ENCODE data around the gene USP12. TPM values are rescaled to one million over a fixed set of nuclear protein-coding genes. Genes with fewer than 3 reads are reported as not detected.

Gene USP12
- polyA plus RNA-seq, 1 experiment, result 4.4 TPM

DNA sequence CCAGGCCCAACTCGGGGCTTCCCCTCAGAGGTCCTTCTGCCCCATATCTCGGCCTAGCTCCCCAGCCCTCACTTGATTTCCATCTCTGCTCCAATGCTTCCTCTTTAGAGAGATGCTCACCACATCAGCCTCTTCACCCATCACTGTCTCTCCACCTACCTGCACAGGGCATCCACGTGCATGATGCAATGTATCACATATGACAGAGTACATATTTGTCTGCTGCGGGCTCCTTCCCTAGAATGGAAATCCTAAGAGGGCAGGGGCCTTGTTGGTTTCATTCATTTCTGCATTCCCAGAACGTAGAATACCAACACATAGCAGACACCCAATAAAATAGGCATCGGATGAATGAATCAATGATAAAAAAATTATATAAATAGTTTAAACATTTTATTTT is 130.3 kb downstream of the USP12 start:
- Histone ChIP-seq H3K4me3 (ENCODE audit: low read depth, low read length) (no peak overlapping the region), H3K27me3 (ENCODE audit: control insufficient read depth, insufficient read depth, low read length) (no peaks in the 10 kb centered on the region), H3K36me3 (ENCODE audit: control insufficient read depth, insufficient read depth, low read length) (no peaks in the 10 kb centered on the region)
- POLR2A ChIA-PET, result no interaction called here
- TF ChIP-seq, protein P1, sequence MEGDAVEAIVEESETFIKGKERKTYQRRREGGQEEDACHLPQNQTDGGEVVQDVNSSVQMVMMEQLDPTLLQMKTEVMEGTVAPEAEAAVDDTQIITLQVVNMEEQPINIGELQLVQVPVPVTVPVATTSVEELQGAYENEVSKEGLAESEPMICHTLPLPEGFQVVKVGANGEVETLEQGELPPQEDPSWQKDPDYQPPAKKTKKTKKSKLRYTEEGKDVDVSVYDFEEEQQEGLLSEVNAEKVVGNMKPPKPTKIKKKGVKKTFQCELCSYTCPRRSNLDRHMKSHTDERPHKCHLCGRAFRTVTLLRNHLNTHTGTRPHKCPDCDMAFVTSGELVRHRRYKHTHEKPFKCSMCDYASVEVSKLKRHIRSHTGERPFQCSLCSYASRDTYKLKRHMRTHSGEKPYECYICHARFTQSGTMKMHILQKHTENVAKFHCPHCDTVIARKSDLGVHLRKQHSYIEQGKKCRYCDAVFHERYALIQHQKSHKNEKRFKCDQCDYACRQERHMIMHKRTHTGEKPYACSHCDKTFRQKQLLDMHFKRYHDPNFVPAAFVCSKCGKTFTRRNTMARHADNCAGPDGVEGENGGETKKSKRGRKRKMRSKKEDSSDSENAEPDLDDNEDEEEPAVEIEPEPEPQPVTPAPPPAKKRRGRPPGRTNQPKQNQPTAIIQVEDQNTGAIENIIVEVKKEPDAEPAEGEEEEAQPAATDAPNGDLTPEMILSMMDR (IDR thresholded peaks at IDR 0.05; ENCODE audit: insufficient read depth, low read depth, low read length), result no peak
- CTCF ChIA-PET, result interaction anchor here (0.9 kb wide), 1 partner anchor 25 kb away, joined by 5 read pairs; no protein-coding TSS in a partner anchor
- no peak for DNase-seq (ENCODE audit: low read depth)

DNA sequence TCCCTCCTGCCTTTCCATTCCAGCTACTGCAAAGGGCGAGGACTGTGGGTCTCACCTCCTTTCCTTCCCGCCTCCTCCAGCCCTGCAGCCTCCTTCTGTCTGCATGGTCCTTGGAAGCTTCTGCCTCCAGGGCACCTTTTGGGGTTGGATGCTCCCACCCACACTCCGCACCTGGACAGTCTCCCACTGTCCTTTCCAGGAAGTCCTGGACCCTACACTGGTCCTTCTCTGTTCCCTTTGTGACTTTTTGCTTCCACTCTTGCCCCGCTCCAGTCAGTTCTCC is 130.8 kb downstream of the USP12 start:
- Histone ChIP-seq H3K27me3 (ENCODE audit: control insufficient read depth, insufficient read depth, low read length) (no peaks in the 10 kb centered on the region), H3K36me3 (ENCODE audit: control insufficient read depth, insufficient read depth, low read length) (no peaks in the 10 kb centered on the region), H3K4me3 (ENCODE audit: low read depth, low read length) (no peak overlapping the region)
- POLR2A ChIA-PET, result interaction anchor here (0.6 kb wide), 1 partner anchor 407 kb away, joined by 4 read pairs; no protein-coding TSS in a partner anchor
- TF ChIP-seq, protein P1 (IDR thresholded peaks at IDR 0.05; ENCODE audit: insufficient read depth, low read depth, low read length), result no peak
- DNase-seq (ENCODE audit: low read depth), result no peak
- CTCF ChIA-PET, result interaction anchor here (0.9 kb wide), 1 partner anchor 24 kb away, joined by 5 read pairs; no protein-coding TSS in a partner anchor

DNA sequence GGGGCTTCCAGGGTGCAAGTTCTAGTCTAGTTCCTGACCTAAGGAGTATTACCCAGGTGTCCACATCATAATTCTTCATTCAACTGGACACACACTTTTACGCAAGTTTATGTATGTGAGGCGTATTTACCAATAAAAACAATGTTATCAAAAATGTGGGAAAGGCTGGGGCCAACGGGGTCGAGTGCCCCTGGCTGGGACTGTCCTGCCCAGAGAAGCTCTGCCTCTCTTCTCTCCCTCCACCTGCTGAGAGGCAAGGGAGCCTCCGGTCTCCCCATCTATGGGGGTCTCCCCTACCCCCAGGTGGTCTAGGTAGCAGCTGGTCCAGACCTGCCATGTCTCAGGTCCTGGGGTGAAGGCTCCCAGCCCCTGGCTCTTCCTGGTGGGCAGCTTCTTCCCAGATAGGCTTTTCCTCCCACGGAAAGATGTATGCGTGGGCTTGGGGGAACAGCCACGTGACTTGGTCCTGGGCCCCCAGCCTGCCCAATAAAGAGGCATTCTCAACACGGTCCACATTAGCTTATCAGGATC is 132.4 kb downstream of the USP12 start:
- POLR2A ChIA-PET, result no interaction called here
- Histone ChIP-seq H3K4me3 (ENCODE audit: low read depth, low read length) (no peak overlapping the region), H3K27me3 (ENCODE audit: control insufficient read depth, insufficient read depth, low read length) (no peaks in the 10 kb centered on the region), H3K36me3 (ENCODE audit: control insufficient read depth, insufficient read depth, low read length) (no peaks in the 10 kb centered on the region)
- DNase-seq (ENCODE audit: low read depth), result no peak
- CTCF ChIA-PET, result interaction anchor here (0.6 to 1.5 kb wide), 4 partner anchors 10 to 233 kb away, joined by 3 read pairs; no protein-coding TSS in a partner anchor
- TF ChIP-seq, protein P1 (IDR thresholded peaks at IDR 0.05; ENCODE audit: insufficient read depth, low read depth, low read length), result no peak

DNA sequence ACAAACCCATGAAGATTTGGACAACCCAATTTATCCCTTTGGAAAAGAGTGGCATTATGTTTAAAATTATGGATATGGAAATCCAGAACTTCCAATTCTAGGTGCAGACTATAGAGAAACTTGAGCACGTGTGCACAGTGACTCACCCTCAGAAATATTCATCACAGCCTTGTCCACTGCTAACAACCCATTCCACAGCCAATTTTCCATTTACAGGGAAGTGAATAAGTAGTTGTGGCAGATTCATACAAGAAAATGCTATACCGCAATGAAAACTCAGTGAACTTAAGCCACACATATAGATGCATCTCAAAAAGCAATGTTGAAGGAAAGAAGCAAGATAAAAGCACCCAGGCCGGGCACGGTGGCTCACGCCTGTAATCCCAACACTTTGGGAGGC is 133.3 kb downstream of the USP12 start:
- no peaks in the 10 kb centered on the region for H3K27me3 ChIP-seq (ENCODE audit: control insufficient read depth, insufficient read depth, low read length)
- TF ChIP-seq, protein P1 (IDR thresholded peaks at IDR 0.05; ENCODE audit: insufficient read depth, low read depth, low read length), result no peak
- ChIA-PET CTCF (interaction anchor here (1.5 kb wide), 1 partner anchor 9 kb away, joined by 3 read pairs; no protein-coding TSS in a partner anchor), POLR2A (no interaction called here)
- H3K36me3 ChIP-seq (ENCODE audit: control insufficient read depth, insufficient read depth, low read length), result no peaks in the 10 kb centered on the region
- H3K4me3 ChIP-seq (ENCODE audit: low read depth, low read length), result no peak overlapping the region
- no peak for DNase-seq (ENCODE audit: low read depth)

DNA sequence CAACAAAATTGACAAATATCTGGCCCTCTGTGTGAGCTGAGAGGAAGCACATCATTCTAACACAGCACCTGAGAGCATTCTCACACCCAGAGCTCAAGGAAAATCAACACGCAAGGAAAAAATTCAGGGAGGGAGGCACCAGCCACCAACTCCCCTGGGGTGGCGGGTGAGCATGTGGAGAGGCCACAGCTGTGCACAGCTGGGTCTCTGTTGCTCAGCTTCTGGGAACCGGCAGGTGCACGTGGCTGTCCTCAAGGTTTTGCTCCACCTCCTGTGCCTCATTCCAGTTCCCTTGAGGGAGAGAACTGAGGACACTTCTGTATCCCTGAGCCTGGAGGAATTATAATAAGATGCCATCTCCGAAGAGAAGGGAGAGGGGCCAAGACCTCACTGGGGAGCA is 134.0 kb downstream of the USP12 start:
- H3K27me3 ChIP-seq (ENCODE audit: control insufficient read depth, insufficient read depth, low read length), result no peaks in the 10 kb centered on the region
- POLR2A ChIA-PET, result no interaction called here
- no peaks in the 10 kb centered on the region for H3K36me3 ChIP-seq (ENCODE audit: control insufficient read depth, insufficient read depth, low read length)
- CTCF ChIA-PET, result no interaction called here
- TF ChIP-seq, protein P1 (IDR thresholded peaks at IDR 0.05; ENCODE audit: insufficient read depth, low read depth, low read length), result no peak
- no peak for DNase-seq (ENCODE audit: low read depth)
- no peak overlapping the region for H3K4me3 ChIP-seq (ENCODE audit: low read depth, low read length)
